ENCODE measurements around the gene APLP1. TPM values are rescaled to one million over a fixed set of nuclear protein-coding genes. Genes with fewer than 3 reads are reported as not detected.
"Not testable (repeated sequence)": the region's sequence is repeated elsewhere in the genome, so short reads cannot be mapped to it uniquely, and the experiment has no call there.

Gene APLP1
- total RNA-seq, 2 donors from 2014 or later, result 2.6 to 3.7 TPM

DNA sequence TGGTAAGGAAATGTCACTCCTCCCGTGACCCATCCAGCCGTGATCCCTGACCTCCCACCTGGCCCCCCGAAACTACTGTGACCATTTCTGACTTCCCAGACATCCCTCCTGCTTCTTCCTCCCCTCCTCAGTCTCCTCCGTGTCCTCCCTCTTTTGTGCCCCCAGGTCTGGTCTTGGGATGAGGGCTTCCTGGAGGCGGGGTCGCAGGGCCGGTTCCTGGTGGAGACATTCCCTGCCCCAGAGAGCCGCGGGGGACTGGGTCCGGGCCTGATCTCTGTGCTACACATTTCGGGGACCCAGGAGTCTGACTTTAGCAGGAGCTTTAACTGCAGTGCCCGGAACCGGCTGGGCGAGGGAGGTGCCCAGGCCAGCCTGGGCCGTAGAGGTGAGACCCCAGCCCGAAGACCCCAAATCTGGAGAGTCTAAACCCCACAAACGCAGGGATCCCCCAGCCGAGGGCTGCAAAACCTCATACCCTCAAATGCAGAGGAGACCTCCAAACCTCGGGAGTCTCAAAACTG lies 6.7 kb upstream of the APLP1 start:
- Histone ChIP-seq H3K36me3 (no peaks in the 10 kb centered on the region), H3K4me3 (no peak overlapping the region), H3K27ac (no peak overlapping the region), H3K4me1 (no peaks in the 10 kb centered on the region), H3K9ac (ENCODE audit: low read depth in 2 of 2, low read length in 2 of 2) (no peak overlapping the region), H3K9me3 (no peaks in the 10 kb centered on the region), H3K27me3 (peaks cover 19% of the 10 kb centered on the region)
- intact Hi-C loops (cut with DNase I), result no loop called here
- no peak for TF ChIP-seq CTCF (IDR thresholded peaks at IDR 0.05)
- DNase-seq, result no peak

GRCh38 chr19:35862528-35862927 lies 5.8 kb upstream of the APLP1 start:
- H3K27ac ChIP-seq, result no peak overlapping the region
- H3K9ac ChIP-seq (ENCODE audit: low read depth in 2 of 2, low read length in 2 of 2), result no peak overlapping the region
- H3K27me3 ChIP-seq, result peaks cover 14% of the 10 kb centered on the region
- TF ChIP-seq CTCF (IDR thresholded peaks at IDR 0.05), result no peak
- intact Hi-C loops (cut with DNase I), result no loop called here
- H3K9me3 ChIP-seq, result no peaks in the 10 kb centered on the region
- no peak overlapping the region for H3K4me3 ChIP-seq
- no peaks in the 10 kb centered on the region for H3K36me3 ChIP-seq
- no peak for DNase-seq
- no peaks in the 10 kb centered on the region for H3K4me1 ChIP-seq

GRCh38 chr19:35863018-35863417 lies 5.4 kb upstream of the APLP1 start:
- no peak overlapping the region for H3K4me3 ChIP-seq
- H3K27me3 ChIP-seq, result peaks cover 14% of the 10 kb centered on the region
- H3K4me1 ChIP-seq, result no peaks in the 10 kb centered on the region
- no peak overlapping the region for H3K27ac ChIP-seq
- no peaks in the 10 kb centered on the region for H3K9me3 ChIP-seq
- intact Hi-C loops (cut with DNase I), result no loop called here
- no peaks in the 10 kb centered on the region for H3K36me3 ChIP-seq
- H3K9ac ChIP-seq (ENCODE audit: low read depth in 2 of 2, low read length in 2 of 2), result no peak overlapping the region
- TF ChIP-seq CTCF (IDR thresholded peaks at IDR 0.05), result no peak
- no peak for DNase-seq

- Histone ChIP-seq H3K36me3 (no peaks in the 10 kb centered on the region), H3K27me3 (peaks cover 11% of the 10 kb centered on the region), H3K27ac (no peak overlapping the region), H3K9ac (ENCODE audit: low read depth in 2 of 2, low read length in 2 of 2) (no peak overlapping the region), H3K4me1 (peaks cover 7% of the 10 kb centered on the region), H3K9me3 (no peaks in the 10 kb centered on the region), H3K4me3 (peak overlapping the region; percentile 39)
- TF ChIP-seq CTCF (IDR thresholded peaks at IDR 0.05), result no peak
- intact Hi-C loops (cut with DNase I), result no loop called here
- no peak for DNase-seq
Measured at GRCh38 chr19:35868823-35869326, 501 bp downstream of the APLP1 start.

- no peaks in the 10 kb centered on the region for H3K36me3 ChIP-seq
- no peak overlapping the region for H3K27ac ChIP-seq
- peaks cover 7% of the 10 kb centered on the region for H3K4me1 ChIP-seq
- peaks cover 11% of the 10 kb centered on the region for H3K27me3 ChIP-seq
- no peaks in the 10 kb centered on the region for H3K9me3 ChIP-seq
- H3K9ac ChIP-seq (ENCODE audit: low read depth in 2 of 2, low read length in 2 of 2), result no peak overlapping the region
- no peak overlapping the region for H3K4me3 ChIP-seq
- intact Hi-C loops (cut with DNase I), result no loop called here
- TF ChIP-seq CTCF (IDR thresholded peaks at IDR 0.05), result no peak
- peak; percentile 71 for DNase-seq
Measured at GRCh38 chr19:35869327-35870123, 1.2 kb downstream of the APLP1 start.

DNA sequence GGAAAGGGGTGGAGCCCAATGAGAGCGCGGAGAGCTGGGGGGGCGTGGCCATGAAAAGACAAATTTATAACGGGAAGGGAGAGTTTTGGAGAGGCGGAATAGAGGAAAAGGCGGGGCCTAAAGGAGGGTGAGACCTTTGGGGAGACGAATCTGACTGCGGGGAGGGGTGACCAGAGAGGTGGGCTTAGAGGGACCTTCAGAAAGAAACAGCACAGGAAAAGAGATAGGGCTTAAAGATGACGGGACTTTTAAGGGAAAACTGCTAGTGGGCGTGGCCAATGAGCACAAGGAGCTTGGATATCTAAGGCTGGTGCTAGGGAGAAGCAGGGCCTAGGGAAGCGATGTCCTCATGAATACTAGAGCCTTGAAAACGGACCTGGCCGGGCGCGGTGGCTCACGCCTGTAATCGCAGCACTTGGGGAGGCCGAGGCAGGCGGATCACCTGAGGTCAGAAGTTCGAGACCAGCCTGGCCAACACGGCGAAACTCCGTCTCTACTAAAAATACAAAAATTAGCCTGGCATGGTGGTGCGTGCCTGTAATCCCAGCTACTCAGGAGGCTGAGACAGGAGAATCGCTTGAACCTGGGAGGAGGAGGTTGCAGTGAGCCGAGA lies 1.9 kb downstream of the APLP1 start:
- DNase-seq; H3K36me3 ChIP-seq; H3K27ac ChIP-seq; intact Hi-C loops (cut with DNase I); H3K4me1 ChIP-seq; H3K9me3 ChIP-seq; H3K4me3 ChIP-seq; H3K9ac ChIP-seq (ENCODE audit: low read depth in 2 of 2, low read length in 2 of 2): not testable (repeated sequence)
- H3K27me3 ChIP-seq, result peaks cover 11% of the 10 kb centered on the region

Measured in colonic mucosa (tissue), 4 donors.